HG02973 (cell line): ENCODE measurements around the gene KCNC4.

Experiments used
- ATAC-seq: cut with Tn5 transposase; IDR thresholded peaks from one replicate; pipeline ENCODE4 v1.9.1; 2021; ENCODE audit warnings: moderate library complexity; ENCODE audit not compliant: unreplicated experiment

The KCNC4 gene

DNA sequence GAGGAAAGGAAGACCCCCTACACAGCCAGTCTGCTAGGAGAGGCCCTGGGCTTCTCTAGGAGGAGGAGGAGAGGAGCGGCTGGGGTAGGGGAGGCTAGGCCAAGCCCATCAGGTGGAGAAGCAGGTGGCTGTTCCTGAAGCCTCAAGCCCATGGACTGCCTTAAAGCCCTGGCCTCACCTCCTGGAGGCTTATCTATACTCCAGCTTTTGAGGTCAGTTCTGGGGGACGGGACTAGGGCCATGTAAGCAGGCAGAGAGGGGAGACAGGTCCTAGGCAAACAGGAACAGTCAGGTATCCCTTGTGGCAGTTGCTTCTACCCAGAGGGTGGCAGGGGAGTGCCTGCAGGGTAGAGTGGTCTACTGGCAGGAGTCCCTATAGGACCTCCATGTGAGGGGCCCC is 40.6 kb downstream of the KCNC4 start:
- no peak for ATAC-seq

DNA sequence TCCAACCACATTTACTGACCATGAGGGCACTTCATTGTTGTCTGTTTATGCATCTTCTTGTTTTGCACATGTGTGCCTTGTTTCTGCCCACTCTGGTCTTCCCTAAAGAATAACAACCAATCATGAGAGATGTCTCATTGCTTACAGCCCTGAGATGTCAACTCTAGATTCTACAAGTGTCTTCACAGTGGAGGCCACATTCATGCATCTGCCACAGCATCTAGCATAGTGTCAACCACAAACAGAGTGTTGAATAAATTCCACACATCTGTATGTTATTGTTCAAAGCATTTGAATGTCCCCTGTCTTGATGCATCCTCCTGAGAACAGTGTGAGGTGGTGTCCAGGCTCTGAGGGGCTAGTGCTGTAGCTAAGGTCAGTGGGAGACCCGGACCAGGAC is 43.1 kb downstream of the KCNC4 start:
- ATAC-seq = no peak

DNA sequence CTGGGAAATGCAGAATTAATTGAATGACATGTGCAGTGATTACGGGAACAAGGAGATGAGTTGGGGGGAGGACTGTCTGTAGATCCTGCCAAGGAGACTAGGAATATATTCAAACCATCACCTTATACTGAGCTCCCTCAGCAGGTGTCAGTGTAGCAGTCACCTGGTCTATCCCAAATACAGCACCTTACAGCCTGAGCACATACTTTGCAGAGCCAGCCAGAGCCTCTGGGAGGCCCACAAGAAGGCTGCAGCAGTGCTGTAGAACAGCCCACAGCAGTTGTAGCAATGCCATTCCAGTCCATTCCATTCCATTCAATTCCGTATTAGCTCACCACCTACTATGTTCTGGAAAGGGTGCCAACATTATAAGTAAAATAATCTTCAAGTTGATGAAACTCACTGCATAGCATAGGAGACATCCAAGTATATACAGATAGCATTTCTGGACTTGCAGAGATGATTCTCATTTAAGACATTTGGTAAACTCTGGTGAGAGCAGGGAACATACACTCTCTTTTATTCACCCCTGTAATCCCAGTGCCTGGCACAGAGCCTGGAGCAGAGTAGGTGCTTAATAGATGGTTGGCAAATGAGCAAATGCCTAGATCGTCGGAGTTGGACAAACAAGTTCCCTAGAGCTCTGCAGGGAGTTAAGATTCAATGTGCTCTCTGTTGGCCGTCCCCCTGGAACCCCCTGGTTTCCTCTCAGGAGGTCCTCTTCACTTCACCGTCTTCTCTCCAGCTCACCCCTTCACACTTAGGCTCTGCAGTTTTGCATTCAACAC is 44.7 kb downstream of the KCNC4 start:
- no peak for ATAC-seq

DNA sequence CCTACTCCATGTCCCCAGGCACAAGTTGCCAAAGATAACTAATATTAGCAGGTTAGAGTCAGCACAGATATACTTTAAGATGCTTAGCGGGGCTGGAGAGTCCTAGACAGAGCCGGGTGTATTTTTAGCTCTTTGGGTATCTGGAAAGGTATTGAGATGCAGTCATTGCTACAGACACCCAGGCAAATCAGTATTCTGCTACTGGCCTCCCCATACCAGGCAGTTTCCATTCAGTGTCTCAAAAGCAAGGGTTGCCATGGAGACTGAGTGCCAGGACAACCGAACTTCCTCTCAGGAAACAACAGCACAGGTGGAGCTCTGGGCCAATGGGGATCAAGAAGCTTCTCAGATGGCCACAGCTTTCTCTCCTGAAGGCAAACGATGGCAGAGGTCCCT is 45.3 kb downstream of the KCNC4 start:
- ATAC-seq = no peak

DNA sequence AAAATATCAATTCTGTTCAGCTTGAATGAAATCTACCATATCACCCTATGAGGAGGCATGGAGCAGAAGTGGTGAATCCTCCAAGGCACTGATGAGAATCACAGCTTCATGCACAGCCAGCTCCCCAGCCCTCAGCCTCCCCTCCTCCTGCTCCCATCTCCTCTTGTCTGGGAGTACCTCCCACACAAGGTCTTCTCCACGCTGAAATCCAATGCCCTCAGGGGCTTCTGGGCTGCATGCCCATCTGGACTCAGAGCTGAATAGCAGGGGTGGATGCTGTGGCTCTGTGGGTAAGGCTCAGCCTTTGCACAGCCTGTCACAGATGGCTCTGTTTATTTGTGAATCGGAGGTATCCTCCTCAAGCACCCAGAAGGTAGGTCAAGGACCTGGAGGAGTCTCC is 48.6 kb downstream of the KCNC4 start:
- no peak for ATAC-seq

DNA sequence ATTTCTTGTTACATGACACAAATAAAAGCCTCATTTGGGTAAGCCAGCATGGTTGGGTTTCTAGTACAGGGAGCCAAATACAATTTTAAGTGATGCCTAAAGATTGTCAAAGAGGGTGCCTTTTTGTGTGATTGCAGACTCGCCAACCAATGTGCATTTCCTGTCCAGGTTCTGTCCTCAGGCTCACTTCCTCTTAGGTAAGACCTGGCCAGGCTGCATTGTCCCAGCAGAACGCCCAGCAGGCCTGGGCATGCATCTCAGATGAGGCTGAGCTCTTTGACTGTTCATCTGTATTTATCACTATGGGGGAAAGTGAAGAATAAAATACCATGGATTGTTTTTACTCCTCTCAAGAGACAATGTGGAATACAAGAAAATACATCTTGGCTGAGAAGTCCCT is 49.7 kb downstream of the KCNC4 start:
- ATAC-seq = no peak
